ENCODE measurements around the gene COMMD10.

Gene COMMD10

GRCh38 chr5:116152169-116152568 lies 67.3 kb downstream of the COMMD10 start:
- DNase-seq (ENCODE audit: low read depth) = no peak
- TF ChIP-seq MYC (IDR thresholded peaks at IDR 0.05; ENCODE audit: low read depth, low read length) = no peak
- no peak for TF ChIP-seq MAX (IDR thresholded peaks at IDR 0.05; ENCODE audit: low read depth, low read length)
- no peak for TF ChIP-seq POLR2A (IDR thresholded peaks at IDR 0.05; ENCODE audit: extremely low read depth, insufficient read length)
- no peak for TF ChIP-seq CTCF (IDR thresholded peaks at IDR 0.05; ENCODE audit: low read depth, low read length)
- no peak overlapping the region for H3K4me3 ChIP-seq (ENCODE audit: low read depth, low read length)

GRCh38 chr5:116153687-116154174 lies 68.9 kb downstream of the COMMD10 start:
- DNase-seq (ENCODE audit: low read depth) = no peak
- H3K4me3 ChIP-seq (ENCODE audit: low read depth, low read length) = no peak overlapping the region
- TF ChIP-seq MAX (IDR thresholded peaks at IDR 0.05; ENCODE audit: low read depth, low read length) (no peak), CTCF (IDR thresholded peaks at IDR 0.05; ENCODE audit: low read depth, low read length) (no peak), POLR2A (IDR thresholded peaks at IDR 0.05; ENCODE audit: extremely low read depth, insufficient read length) (no peak), MYC (IDR thresholded peaks at IDR 0.05; ENCODE audit: low read depth, low read length) (no peak)

- no peak overlapping the region for H3K4me3 ChIP-seq (ENCODE audit: low read depth, low read length)
- TF ChIP-seq MYC (IDR thresholded peaks at IDR 0.05; ENCODE audit: low read depth, low read length) (no peak), MAX (IDR thresholded peaks at IDR 0.05; ENCODE audit: low read depth, low read length) (no peak), CTCF (IDR thresholded peaks at IDR 0.05; ENCODE audit: low read depth, low read length) (no peak), POLR2A (IDR thresholded peaks at IDR 0.05; ENCODE audit: extremely low read depth, insufficient read length) (no peak)
- DNase-seq (ENCODE audit: low read depth) = no peak
Observed at GRCh38 chr5:116154252-116154651, 69.4 kb downstream of the COMMD10 start.

- no peak for TF ChIP-seq POLR2A (IDR thresholded peaks at IDR 0.05; ENCODE audit: extremely low read depth, insufficient read length)
- TF ChIP-seq MAX (IDR thresholded peaks at IDR 0.05; ENCODE audit: low read depth, low read length) = no peak
- no peak for TF ChIP-seq MYC (IDR thresholded peaks at IDR 0.05; ENCODE audit: low read depth, low read length)
- no peak for TF ChIP-seq CTCF (IDR thresholded peaks at IDR 0.05; ENCODE audit: low read depth, low read length)
- H3K4me3 ChIP-seq (ENCODE audit: low read depth, low read length) = no peak overlapping the region
- no peak for DNase-seq (ENCODE audit: low read depth)
Observed at GRCh38 chr5:116154931-116155330, 70.1 kb downstream of the COMMD10 start.

- no peak for DNase-seq (ENCODE audit: low read depth)
- H3K4me3 ChIP-seq (ENCODE audit: low read depth, low read length) = no peak overlapping the region
- TF ChIP-seq MYC (IDR thresholded peaks at IDR 0.05; ENCODE audit: low read depth, low read length) = no peak
- no peak for TF ChIP-seq POLR2A (IDR thresholded peaks at IDR 0.05; ENCODE audit: extremely low read depth, insufficient read length)
- TF ChIP-seq MAX (IDR thresholded peaks at IDR 0.05; ENCODE audit: low read depth, low read length) = no peak
- TF ChIP-seq CTCF (IDR thresholded peaks at IDR 0.05; ENCODE audit: low read depth, low read length) = no peak
Observed at GRCh38 chr5:116157902-116158301, 73.1 kb downstream of the COMMD10 start.
